IPS-NIHi11 (cell line): ENCODE results near the gene IL31.

Experiments
- DNase-seq: peaks from one replicate; pipeline ENCODE4 v3.0.0; 2012; ENCODE audit warnings: mixed read lengths, low spot score

Gene IL31

DNA sequence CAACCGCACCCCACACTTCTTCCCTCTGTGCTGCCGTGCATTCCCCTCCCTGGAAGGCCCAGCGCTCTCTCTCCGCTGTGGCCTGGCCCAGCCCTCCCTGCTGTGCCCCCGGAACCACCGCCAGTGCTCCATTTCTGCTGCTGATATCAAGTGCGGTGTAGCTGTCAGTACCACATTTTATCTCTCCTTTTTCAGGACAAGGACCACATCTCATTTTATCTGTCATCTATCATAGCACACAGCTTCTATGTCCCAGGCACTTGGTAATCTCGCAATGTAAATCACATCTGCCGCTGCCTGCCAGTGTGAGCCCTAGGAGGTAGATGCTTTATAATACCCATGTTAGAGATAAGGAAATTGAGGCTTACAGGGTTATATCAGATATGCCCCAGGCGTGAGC is 18.3 kb downstream of the IL31 start:
- DNase-seq: no peak

DNA sequence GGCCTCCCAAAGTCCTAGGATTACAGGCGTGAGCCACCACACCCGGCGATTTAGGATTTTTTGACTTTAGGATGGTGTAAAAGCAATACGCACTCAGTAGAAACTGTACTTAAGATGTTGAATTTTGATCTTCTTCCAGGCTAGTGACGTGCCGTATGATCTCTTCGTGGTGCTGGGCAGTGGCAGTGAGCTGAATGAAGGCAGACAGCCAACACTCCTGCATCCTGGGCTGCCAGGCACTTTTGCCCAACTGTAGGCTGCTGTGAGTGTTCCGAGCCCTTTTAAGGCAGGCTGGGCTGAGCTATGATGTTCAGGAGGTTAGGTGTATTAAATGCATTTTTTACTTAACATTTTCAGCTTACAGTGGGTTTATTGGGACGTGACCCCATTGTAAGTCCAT is 21.3 kb downstream of the IL31 start:
- DNase-seq: no peak

DNA sequence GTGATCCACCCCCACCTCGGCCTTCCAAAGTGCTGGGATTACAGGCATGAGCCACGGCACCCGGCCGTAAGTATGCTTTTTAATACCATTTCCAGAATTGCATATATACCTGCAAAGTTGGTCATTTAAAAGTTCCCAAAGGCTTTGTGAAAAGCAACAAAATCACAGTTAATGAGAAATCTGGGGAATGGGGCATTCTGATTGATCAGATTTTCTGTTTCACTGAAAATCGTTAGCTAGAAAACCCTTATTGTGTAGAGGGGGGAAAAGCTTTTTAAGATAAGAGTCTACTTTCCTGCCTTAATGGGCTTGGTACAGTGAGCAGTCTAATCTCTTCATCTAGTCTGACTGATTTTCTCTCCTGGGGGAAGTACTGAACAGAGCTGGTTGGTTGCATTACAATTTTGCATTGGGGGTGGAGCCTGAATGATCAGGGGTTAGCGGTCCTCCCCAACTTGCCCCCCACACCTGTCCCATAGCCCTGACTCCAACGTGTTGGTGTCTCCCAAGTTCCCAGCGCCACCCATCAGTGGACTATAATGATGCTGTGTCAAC is 23.8 kb downstream of the IL31 start:
- DNase-seq: no peak

DNA sequence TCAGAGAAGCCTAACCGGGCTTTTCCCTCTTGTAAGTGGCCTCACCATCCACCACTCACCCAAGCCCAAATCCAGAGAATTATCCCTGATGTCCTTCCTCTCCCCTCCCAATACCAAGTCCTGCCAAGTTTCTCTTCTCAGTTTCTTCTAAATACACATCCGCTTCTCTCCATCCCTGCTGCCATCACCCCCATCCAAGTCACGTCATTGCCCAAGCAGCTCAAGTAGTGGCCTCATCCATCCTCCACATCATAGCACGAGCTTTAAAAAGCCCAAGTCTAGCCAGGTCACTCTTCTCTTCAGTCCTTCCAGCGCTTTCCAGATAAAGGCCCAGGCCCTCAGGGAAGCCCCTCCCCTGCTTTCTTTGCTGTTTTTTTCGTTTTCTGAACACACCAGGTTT is 25.4 kb downstream of the IL31 start:
- no peak for DNase-seq

DNA sequence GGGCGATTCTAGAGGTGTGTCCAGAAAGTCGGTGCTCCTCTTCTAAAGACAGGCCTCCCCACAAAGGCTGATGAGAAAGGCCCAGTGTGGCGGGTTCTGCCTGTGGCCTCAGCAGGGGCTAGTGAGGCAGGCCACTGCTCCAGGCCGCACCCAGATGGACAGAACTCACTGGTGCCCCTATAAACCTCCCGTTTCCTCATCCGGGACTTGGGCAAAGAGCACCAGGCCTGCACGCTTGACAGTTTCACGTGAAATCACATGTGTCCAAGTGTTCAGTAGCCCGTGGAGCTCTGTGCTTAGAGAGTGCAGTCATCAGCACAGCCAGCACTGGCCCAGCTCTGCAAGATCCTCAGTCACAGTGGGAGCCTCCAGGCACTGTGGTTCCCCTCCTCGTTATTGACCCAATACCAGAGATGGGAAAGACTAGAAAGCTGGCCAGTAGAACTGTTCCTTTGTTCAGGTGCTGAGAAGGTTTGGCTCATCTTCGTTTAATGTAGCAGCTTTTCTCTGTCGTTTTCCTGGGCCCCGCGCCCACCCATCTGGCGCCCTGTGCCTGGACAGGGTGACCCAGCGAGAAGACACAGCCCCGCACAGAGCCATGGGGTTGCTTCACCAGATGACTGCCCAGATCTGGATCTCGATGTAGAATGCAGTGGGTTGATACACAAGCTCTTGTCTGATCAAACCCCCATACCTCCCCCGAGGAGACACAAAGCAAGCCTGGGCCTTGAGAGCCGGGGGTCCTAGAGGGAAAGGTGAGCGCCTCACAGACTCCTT is 26.3 kb downstream of the IL31 start:
- DNase-seq: no peak

DNA sequence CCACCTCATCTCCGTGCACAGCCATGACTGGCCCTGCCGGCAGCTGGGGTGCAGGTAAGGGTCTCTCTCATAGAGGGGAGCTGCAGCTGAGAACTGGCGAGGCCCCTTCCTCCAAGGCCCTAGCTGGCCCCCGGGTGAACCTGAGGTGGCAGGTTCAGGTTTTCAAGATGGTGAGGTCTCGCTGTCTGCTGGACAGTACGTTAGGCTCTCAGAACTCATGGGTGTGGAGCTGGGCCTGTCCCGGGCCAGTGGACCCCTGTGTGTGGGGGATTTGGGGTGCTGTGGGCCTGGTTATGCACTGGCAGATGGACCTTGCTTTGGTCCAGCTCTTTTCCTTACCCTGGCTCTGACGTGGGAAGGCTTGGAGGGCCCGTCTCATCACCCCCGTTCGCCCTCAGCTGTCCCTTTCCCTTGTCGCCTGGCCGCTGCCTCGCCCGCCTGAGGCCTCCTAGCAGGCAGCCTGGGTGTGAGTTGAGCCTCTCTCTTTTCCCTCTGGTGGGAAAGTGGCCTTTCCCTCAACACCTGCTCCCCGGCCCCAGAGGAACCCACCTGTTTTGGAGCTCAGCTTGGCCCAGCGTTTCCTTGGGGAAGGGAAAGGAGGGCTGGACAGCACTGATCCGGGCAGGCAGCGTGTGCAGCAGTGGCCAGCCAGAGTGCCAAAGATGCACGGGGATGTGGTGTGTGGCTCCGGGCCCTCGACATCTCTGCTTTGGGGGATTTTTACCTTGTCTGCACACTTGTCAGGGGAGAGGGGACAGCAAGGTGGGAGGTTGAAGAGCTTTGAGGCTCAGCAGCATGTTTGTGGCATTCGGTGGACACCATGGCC is 28.3 kb downstream of the IL31 start:
- no peak for DNase-seq

DNA sequence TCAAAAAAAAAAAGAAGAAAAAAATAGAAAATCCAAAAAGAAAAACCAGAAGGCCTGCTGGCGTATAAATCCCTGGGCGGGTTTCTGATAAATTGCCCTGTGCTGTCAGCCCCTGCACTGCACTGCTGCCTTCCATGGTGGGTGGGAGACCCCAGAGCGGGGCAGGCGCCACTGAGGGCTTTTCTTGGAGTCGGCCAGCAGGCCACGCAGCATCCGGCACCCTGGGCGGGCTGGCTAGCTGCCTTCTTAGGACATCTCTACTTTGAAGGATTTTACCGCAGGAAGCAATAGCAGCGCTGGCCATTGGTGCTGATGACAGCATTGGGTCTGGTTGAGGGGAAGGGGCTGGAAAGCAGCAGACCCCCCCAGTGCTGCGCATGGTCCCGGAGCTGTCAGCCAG is 29.1 kb downstream of the IL31 start:
- no peak for DNase-seq

DNA sequence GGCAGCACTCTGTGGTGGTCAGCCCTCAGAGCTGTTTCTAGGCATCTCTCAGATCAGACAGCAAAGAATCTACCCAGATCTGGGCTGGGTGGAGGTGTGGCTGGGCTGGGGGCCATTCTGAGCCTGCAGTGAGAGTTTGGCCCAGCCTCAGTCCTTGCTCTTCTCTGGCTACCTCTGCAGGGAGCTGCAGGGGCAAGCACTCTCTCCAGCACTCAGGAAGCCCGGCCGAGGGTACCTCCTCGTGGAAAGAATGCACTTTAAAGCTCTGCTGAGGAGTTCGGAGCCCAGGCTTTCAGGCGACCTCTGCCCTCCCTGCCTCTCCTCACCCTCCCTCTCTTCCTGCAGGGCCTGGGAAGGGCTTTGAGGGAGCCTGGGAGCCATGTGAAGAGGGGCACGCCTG is 31.2 kb downstream of the IL31 start:
- peak; percentile 60 for DNase-seq

DNA sequence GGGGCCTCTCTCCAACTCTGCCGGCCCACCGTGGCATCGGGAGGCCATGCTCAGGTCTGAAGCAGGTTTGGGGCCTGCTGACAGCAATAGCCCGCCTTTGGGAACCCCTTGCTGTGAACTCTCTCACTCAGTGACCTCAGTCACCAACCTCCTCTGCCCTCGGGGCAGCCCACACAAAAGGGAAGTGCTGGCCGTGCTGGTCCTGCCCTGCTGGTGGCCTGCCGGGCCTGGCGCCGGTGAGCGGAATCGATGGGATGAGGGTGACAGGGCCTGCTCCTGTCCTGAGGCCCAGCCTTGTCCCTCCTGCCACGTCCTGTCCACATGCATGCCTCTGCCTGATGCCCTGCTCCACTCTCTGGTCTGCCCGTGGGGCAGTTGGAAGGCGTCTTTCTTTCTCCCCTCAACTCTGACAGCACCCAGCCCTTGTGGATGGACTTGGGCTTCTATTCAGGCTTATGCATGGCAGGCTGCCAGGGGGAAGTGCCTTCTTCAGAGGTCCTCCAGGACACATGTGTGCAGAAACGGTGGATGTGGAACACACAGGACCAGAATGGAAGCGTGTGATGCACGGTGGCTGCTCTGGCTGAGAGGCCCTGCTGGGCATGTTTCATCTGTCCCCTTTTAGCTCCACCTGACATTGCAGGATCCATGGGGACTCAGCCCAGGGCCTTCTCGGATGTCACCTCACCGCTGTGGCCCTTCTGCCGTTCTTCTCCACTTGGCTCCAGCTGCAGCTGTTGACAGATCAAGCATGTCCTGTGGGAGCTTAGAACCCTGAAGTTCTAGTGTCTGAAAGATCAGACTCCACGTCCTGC is 31.9 kb downstream of the IL31 start:
- no peak for DNase-seq

DNA sequence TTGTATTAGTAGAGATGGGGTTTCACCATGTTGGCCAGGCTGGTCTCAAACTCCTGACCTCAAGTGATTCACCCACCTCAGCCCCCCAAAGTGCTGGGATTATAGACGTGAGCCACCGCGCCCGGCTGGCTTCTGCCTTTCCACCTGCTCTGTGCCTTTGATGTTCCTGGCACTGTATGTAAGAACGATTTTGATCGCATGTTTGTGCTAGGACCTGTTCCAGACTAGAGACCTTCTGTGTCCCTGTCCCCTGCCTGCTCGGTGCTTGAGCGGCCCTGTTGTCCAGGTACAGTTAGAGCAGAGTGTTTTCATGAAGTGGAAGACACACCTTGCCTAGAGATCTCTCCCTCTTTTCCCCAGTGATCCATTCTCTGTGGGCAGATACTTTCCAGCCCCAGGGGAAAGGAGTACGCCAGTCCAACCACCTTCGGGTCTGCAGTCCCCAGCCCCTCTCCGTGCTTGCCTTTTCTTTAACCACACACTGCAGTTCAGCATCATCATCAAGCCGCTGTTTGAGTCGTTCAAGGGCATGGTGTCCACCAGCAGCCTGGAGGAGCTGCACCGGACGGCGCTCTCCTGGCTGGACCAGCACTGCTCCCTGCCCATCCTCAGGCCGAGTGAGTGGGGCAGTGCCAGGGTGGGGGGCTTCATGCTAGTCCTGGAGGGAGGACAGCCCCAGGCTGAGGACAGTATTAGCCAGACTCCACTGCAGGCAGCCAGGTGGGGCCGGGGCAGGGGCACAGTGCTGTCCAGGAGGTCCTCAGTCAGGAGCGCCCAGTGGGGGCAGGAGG is 33.4 kb downstream of the IL31 start:
- no peak for DNase-seq

DNA sequence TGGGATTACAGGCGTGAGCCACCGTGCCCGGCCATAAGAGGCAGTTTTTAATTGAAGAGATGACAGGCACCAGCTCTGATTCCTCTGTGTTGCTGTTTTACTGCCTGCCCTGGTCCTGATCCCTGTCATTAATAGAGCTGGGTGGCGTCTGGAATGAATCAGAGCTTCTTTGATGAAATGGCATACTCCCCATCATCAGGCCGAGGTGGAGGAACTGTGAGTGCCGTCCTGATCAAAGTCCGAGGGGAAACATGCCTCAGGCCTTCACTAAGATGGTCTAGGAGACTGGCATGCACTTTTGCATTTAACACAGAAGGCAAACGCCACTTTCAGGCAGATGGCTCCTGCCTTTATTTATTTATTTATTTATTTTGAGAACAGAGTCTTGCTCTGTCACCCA is 34.1 kb downstream of the IL31 start:
- no peak for DNase-seq

DNA sequence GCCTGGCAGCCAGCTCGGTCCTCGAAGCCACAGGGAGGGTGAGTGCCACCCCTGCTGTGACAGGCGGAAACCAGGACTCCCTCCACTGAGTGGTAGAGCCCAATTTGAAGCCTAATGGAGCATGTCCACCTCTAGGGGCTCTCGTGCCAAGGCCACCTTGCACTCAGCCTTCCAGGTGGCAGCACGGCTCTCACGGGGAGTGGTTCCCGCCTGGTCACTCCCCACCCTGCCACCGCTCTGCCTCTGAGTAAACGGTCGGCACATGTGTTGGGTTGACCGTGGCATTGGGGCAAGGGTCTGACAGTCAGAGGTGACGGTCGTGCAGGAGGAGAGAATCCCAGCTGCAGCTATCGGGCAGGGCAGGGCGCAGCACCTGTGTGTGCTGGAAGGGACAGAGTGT is 34.8 kb downstream of the IL31 start:
- DNase-seq: peak; percentile 31

DNA sequence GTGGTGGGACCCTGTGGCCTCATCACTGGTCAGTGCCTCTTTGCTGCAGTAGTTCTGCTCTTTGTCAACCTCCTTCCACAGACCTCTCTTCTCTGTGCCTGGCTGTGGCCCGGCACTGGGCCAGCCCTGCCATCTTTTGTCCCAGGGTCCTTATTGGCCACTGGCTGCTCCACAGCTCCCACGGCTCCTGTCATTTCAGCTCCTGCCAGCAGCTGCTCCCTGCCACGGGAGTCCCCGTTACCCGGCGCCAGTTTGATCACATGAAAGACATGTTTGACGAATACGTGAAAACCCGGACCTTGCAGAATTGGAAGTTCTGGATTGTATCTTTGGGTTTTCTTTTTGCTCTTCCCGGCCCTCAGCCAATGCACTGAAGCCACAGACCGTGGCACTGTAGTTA is 35.4 kb downstream of the IL31 start:
- no peak for DNase-seq

DNA sequence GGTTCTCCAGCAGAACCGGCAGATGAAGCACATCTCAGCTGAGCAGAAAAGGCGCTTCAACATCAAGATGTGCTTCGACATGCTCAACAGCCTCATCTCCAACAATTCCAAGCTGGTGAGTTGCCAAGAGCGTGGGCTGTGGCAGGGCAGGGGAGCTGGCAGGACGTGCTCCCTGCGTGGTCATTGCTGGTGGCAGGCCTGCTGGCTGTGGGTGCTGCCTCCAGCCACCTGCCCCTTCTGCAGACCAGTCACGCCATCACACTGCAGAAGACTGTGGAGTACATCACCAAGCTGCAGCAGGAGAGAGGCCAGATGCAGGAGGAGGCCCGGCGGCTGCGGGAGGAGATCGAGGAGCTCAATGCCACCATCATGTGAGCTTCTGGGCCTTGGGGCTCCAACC is 35.8 kb downstream of the IL31 start:
- DNase-seq: no peak

DNA sequence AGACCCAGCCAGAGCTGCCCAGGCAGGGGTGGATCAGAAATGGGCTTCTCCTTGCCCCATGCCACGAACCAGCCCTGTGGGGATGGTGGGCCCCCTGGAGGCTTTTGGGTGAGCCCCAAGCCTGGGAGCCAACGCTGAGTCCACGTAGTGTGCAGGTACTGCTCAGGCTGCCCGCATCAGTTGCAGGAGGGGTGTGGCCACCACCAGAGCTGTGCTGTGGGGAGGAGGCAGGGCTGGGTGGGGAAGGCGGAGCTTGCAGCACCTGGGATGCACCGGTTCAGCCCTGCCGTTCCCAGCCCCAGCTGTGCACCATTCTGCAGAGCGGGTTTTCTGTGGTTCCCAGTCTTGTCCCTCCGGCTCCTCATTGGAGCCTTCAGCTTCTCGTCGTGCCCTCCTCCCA is 36.3 kb downstream of the IL31 start:
- peak; percentile 93 for DNase-seq

DNA sequence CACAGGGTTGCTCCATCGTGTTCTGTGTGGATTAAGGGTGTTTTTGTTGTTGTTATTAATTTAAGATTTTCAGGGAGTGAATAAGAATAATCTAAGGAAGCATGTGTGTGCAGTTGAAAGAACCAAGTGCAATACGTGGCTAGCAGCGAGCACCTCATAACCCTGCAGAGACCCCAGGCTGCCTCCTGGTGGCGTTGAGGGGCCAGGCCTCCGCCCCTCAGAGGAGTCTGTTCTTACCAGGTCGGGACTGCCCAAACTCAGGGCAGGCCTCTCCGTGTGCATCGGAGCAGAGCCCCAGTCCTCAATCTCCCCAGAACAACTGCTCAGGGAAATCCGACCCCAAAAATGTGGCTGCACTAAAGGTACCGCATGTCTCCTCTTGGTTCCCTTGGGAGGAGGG is 36.8 kb downstream of the IL31 start:
- peak; percentile 81 for DNase-seq

DNA sequence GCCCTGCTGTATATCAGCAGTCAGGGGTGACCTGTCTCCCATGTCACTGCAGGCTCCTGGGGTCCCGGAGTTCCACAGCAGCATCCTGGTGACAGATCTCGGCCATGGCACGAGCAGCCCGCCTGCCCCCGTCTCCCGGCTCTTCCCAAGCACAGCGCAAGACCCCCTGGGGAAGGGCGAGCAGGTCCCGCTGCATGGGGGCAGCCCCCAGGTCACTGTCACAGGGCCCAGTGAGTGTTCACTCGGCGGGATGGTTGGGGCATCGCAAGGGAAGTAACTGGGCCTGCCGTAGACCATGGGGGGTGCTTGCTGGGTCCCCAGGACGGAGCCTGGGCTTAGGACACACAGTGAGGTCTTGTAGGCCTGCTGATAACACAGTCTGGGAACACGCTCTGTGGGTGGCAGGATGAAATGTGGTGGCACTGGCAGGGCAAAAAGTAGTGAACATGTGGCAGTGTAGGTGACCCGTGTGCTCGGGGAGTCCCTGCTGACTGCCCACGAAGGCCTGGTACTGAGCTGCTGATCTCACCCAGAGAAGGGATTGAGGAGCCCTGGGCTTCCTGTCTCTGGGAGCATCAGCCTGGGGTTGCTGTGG is 38.5 kb downstream of the IL31 start:
- DNase-seq: no peak

DNA sequence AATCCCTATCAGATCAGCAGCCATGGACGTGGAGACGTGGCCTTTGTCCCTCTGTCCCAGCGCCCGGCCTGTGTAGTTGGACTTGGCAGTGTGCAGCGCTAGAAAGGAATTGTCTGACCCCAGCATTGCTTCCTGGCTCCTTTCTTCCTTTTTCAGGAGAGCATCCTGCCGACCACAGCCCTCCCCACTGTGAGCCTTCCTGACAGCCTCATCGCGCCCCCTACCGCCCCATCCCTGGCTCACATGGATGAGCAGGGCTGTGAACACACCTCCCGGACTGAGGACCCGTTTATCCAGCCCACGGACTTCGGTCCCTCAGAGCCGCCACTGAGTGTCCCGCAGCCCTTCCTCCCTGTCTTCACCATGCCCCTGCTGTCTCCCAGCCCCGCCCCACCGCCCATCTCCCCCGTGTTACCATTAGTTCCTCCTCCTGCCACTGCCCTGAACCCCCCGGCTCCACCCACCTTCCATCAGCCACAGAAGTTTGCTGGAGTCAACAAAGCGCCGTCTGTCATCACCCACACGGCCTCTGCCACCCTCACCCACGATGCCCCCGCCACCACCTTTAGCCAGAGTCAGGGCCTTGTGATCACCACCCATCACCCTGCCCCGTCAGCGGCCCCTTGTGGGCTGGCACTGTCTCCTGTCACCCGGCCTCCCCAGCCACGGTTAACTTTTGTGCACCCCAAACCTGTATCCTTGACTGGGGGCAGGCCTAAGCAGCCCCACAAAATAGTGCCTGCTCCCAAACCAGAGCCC is 40.6 kb downstream of the IL31 start:
- no peak for DNase-seq

DNA sequence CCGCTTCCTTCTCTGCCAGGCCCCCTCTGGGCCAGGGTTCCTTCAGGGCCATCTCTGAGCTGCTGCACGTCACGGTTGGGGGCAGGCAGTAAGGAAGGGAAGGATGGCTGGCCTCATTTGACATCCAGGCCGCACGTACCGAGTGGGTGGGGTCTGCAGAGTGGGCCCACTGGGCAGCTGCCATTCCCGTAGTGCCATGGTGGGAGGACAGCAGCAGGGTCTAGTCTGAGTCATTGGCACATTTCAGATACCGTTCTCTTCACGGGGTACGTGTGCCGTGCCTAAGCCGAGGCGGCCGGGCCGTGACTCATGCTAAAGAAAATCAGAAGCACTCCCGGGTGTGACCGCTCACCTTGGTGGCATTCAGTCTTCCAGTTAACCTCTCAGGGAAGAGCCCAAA is 43.9 kb downstream of the IL31 start:
- no peak for DNase-seq

DNA sequence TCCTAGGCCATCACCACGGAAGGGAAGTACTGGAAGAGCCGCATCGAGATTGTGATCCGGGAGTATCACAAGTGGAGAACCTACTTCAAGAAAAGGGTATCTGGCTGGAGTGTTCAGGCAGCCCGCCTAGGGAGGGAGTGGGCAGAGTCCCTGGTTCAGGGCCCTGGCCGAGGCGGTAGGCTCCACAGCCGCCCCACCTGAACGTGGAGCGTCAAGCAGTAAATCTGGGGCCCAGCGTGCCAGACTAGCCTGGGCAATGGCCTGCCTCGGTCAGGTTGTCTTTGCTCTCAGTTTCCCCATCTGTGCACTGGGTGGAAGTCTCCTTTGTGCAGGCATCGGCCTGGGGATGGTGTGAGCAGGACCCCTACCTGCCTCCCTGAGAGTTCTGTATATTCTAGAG is 44.9 kb downstream of the IL31 start:
- no peak for DNase-seq
